NB4 (cell line): Measurements from ENCODE around the gene UROS.

Experiments used
- CTCF ChIP-seq: IDR thresholded peaks from one replicate; pipeline ENCODE4 v1.5.1; 2012; ENCODE audit warnings: low read depth, low read length
- MYC ChIP-seq: IDR thresholded peaks from 2 replicates; pipeline ENCODE4 v1.6.1; 2011; ENCODE audit warnings: low read depth, low read length
- POLR2A ChIP-seq: IDR thresholded peaks from 2 replicates; pipeline ENCODE4 v1.6.1; 2011; ENCODE audit warnings: mild to moderate bottlenecking; ENCODE audit not compliant: insufficient read length; ENCODE audit errors: extremely low read depth
- TF ChIP-seq, protein P1 (sequence below): IDR thresholded peaks from 2 replicates; pipeline ENCODE4 v1.6.1; 2011; ENCODE audit warnings: low read depth, low read length

GRCh38 chr10:125846894-125847293 lies 23.8 kb upstream of the UROS start:
- TF ChIP-seq, protein P1, sequence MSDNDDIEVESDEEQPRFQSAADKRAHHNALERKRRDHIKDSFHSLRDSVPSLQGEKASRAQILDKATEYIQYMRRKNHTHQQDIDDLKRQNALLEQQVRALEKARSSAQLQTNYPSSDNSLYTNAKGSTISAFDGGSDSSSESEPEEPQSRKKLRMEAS: no peak
- TF ChIP-seq CTCF (no peak), POLR2A (no peak), MYC (no peak)
